Uterus (tissue), 4 donors: ENCODE results near the gene ADA. TPM values are rescaled to one million over a fixed set of nuclear protein-coding genes. Genes with fewer than 3 reads are reported as not detected.

Experiments
- DNase-seq, 2 donors: peaks; one replicate each; pipeline ENCODE4 v3.0.0-alpha.2; 2019 to 2020
- H3K27ac ChIP-seq, 2 donors: fragments of 200-600 bp; sonication (generic); 1 replicate in 1 of 2; 2 replicates in 1 of 2; pipeline ENCODE4 v1.5.1; 2016 to 2018
- H3K27me3 ChIP-seq, 2 donors: fragments of 200-600 bp; sonication (generic); one replicate each; pipeline ENCODE4 v1.5.1; 2018 to 2019; ENCODE audit warnings: control low read depth in 1 of 2
- H3K36me3 ChIP-seq, 2 donors: fragments of 200-600 bp; sonication (generic); one replicate each; pipeline ENCODE4 v1.5.1; 2019; ENCODE audit warnings: control low read depth in 1 of 2
- H3K4me1 ChIP-seq, 2 donors: fragments of 200-600 bp; sonication (generic); one replicate each; pipeline ENCODE4 v1.5.1; 2018 to 2019; ENCODE audit warnings: control low read depth in 1 of 2
- H3K4me3 ChIP-seq, 2 donors: fragments of 200-600 bp; sonication (generic); 1 replicate in 1 of 2; 2 replicates in 1 of 2; pipeline ENCODE4 v1.5.1; 2018 to 2019; ENCODE audit warnings: mild to moderate bottlenecking in 1 of 2
- H3K9me3 ChIP-seq, 2 donors: fragments of 200-600 bp; sonication (generic); one replicate each; pipeline ENCODE4 v1.5.1; 2019; ENCODE audit warnings: control low read depth in 1 of 2
- CTCF ChIP-seq, 4 experiments: fragments of 200-600 bp in 2 of 4; fragments of 450-650 bp in 2 of 4; sonication (generic) in 2 of 4; IDR thresholded peaks; one replicate each; pipeline ENCODE4 v1.5.1; 2016 to 2019; ENCODE audit warnings: antibody characterized with exemption in 4 of 4, mild to moderate bottlenecking in 2 of 4, moderate library complexity in 1 of 4
- POLR2A ChIP-seq, 2 donors: fragments of 450-650 bp; IDR thresholded peaks; one replicate each; pipeline ENCODE4 v1.6.1; 2016; ENCODE audit warnings: antibody characterized with exemption in 2 of 2, mild to moderate bottlenecking in 1 of 2, moderate library complexity in 1 of 2
- intact Hi-C: fragments of 100-400 bp; cut with DNase I; formaldehyde crosslinking; loops from one replicate; pipeline ENCODE4 v1.15.1; 2023; ENCODE audit warnings: low total_unique reads
- total RNA-seq, 4 donors: library from RNA; depleted of rRNA in 3 of 4; stranded (reverse); fragments of >200 nt in 3 of 4; gene quantifications; one replicate each; pipeline versions ENCODE4 v1.1.0 to v1.2.4, GENCODE V29; 2014 to 2023
- donor health status: DM: yes; HTN: yes; CAD: no.

ADA gene
- total RNA-seq, 4 donors from 2014 or later, result 0.59 to 11.0 (median 4.8) TPM

GRCh38 chr20:44637042-44637441, 14.5 kb downstream of the ADA start:
- no peak overlapping the region for H3K27ac ChIP-seq
- H3K4me1 ChIP-seq, result no peaks in the 10 kb centered on the region
- intact Hi-C loops, result no loop called here

GRCh38 chr20:44635877-44636276, 15.6 kb downstream of the ADA start:
- H3K36me3 ChIP-seq, result no peaks in the 10 kb centered on the region
- H3K9me3 ChIP-seq, result no peaks in the 10 kb centered on the region
- no peaks in the 10 kb centered on the region for H3K27me3 ChIP-seq
- TF ChIP-seq POLR2A (IDR thresholded peaks at IDR 0.05) (no peak), CTCF (IDR thresholded peaks at IDR 0.05) (no peak)
- no peak overlapping the region for H3K4me3 ChIP-seq
- H3K4me1 ChIP-seq, result no peaks in the 10 kb centered on the region
- no peak for DNase-seq
- no peak overlapping the region for H3K27ac ChIP-seq
- intact Hi-C loops, result no loop called here

More at GRCh38 chr20:44637042-44637441, 14.5 kb downstream of the ADA start:
- Histone ChIP-seq H3K9me3 (no peaks in the 10 kb centered on the region), H3K36me3 (no peaks in the 10 kb centered on the region), H3K27me3 (no peaks in the 10 kb centered on the region), H3K4me3 (no peak overlapping the region)
- TF ChIP-seq POLR2A (IDR thresholded peaks at IDR 0.05) (no peak), CTCF (IDR thresholded peaks at IDR 0.05) (no peak)
- DNase-seq, result no peak

- H3K4me3 ChIP-seq, result no peak overlapping the region
- H3K9me3 ChIP-seq, result no peaks in the 10 kb centered on the region
- DNase-seq, result no peak
- TF ChIP-seq CTCF (IDR thresholded peaks at IDR 0.05), result no peak
- TF ChIP-seq POLR2A (IDR thresholded peaks at IDR 0.05), result no peak
- no peaks in the 10 kb centered on the region for H3K4me1 ChIP-seq
- no peaks in the 10 kb centered on the region for H3K36me3 ChIP-seq
- intact Hi-C loops, result no loop called here
- H3K27ac ChIP-seq, result no peak overlapping the region
- no peaks in the 10 kb centered on the region for H3K27me3 ChIP-seq
These were observed 17.5 kb downstream of the ADA start for GRCh38 chr20:44633872-44634600.

- TF ChIP-seq CTCF (IDR thresholded peaks at IDR 0.05) (no peak), POLR2A (IDR thresholded peaks at IDR 0.05) (no peak)
- intact Hi-C loops, result no loop called here
- no peak overlapping the region for H3K4me3 ChIP-seq
- no peak for DNase-seq
- no peaks in the 10 kb centered on the region for H3K36me3 ChIP-seq
- no peaks in the 10 kb centered on the region for H3K9me3 ChIP-seq
- no peaks in the 10 kb centered on the region for H3K4me1 ChIP-seq
- H3K27me3 ChIP-seq, result no peaks in the 10 kb centered on the region
- H3K27ac ChIP-seq, result no peak overlapping the region
These were observed 18.2 kb downstream of the ADA start for GRCh38 chr20:44633187-44633810.

- no peaks in the 10 kb centered on the region for H3K4me1 ChIP-seq
- TF ChIP-seq CTCF (IDR thresholded peaks at IDR 0.05) (no peak), POLR2A (IDR thresholded peaks at IDR 0.05) (no peak)
- no peak for DNase-seq
- H3K9me3 ChIP-seq, result no peaks in the 10 kb centered on the region
- no peak overlapping the region for H3K27ac ChIP-seq
- no peaks in the 10 kb centered on the region for H3K27me3 ChIP-seq
- no peak overlapping the region for H3K4me3 ChIP-seq
- intact Hi-C loops, result no loop called here
- H3K36me3 ChIP-seq, result no peaks in the 10 kb centered on the region
These were observed 19.3 kb downstream of the ADA start for GRCh38 chr20:44632103-44632752.
